ENCODE measurements around the gene SYT17.

The SYT17 gene

GRCh38 chr16:19131825-19132218, 36.2 kb upstream of the SYT17 start (continued):
- no peak for TF ChIP-seq ZNF510 (tag by site-specific recombination; IDR thresholded peaks at IDR 0.05; ENCODE audit: insufficient replicate concordance)
- no peak; the same call in 1 of the 2 replicates for TF ChIP-seq ZNF600 (tag by site-specific recombination; IDR thresholded peaks at IDR 0.05)
- TF ChIP-seq ZNF501 (tag by site-specific recombination; IDR thresholded peaks at IDR 0.05): no peak
- TF ChIP-seq ZNF624 (tag by site-specific recombination; IDR thresholded peaks at IDR 0.05): no peak
- TF ChIP-seq ZBTB1 (tag by site-specific recombination; IDR thresholded peaks at IDR 0.05): no peak
- TF ChIP-seq ZNF169 (tag by site-specific recombination; IDR thresholded peaks at IDR 0.05): no peak
- no peak for TF ChIP-seq INSM2 (tag by site-specific recombination; IDR thresholded peaks at IDR 0.05)

- H3K9me3 ChIP-seq (ENCODE audit: control insufficient read depth, insufficient read depth, low read depth, low read length): no peaks in the 10 kb centered on the region
- no peak overlapping the region for H3K27ac ChIP-seq (ENCODE audit: extremely low read depth, low read depth, low read length)
- ChIA-PET POLR2A (interaction anchor here (3.7 kb wide), 1 partner anchor 19 kb away, joined by 16 read pairs; the partner anchor contains the start of gene ITPRIPL2), CTCF (interaction anchor here (0.5 to 1.8 kb wide), 2 partner anchors 38 to 148 kb away, joined by 5 to 7 read pairs; no protein-coding TSS in a partner anchor)
- H3K4me3 ChIP-seq (ENCODE audit: low read depth, low read length): no peak overlapping the region
- peaks cover 26% of the 10 kb centered on the region for H3K4me1 ChIP-seq (ENCODE audit: control insufficient read depth, insufficient read depth, low read length)
- TF ChIP-seq ZBTB48 (tag by site-specific recombination; IDR thresholded peaks at IDR 0.05): no peak
- peak; percentile 94 for TF ChIP-seq ZNF768 (tag by site-specific recombination; IDR thresholded peaks at IDR 0.05)
- 0 out of 2 replicates have a peak, but pooled peaks have one; percentile 26 for TF ChIP-seq ZNF580 (tag by site-specific recombination; IDR thresholded peaks at IDR 0.05)
- no peak for TF ChIP-seq ZNF239 (tag by site-specific recombination; IDR thresholded peaks at IDR 0.05)
- no peaks in the 10 kb centered on the region for H3K36me3 ChIP-seq (ENCODE audit: control insufficient read depth in 2 of 2, insufficient read depth in 1 of 2, low read length in 2 of 2)
Observed at GRCh38 chr16:19132255-19132654, 35.8 kb upstream of the SYT17 start.

GRCh38 chr16:19132898-19133297, 35.1 kb upstream of the SYT17 start:
- H3K9me3 ChIP-seq (ENCODE audit: control insufficient read depth, insufficient read depth, low read depth, low read length): no peaks in the 10 kb centered on the region
- TF ChIP-seq ZNF621 (tag by site-specific recombination; IDR thresholded peaks at IDR 0.05) (no peak), IKZF3 (tag by site-specific recombination; IDR thresholded peaks at IDR 0.05) (no peak), SP7 (tag by site-specific recombination; IDR thresholded peaks at IDR 0.05) (peak; percentile 52), ZNF19 (tag by site-specific recombination; IDR thresholded peaks at IDR 0.05; ENCODE audit: low read depth) (no peak), ZNF658 (tag by site-specific recombination; IDR thresholded peaks at IDR 0.05) (no peak), ZNF549 (tag by site-specific recombination; IDR thresholded peaks at IDR 0.05) (no peak), GLI4 (tag by site-specific recombination; IDR thresholded peaks at IDR 0.05) (no peak), ZNF548 (tag by site-specific recombination; IDR thresholded peaks at IDR 0.05) (no peak), OSR2 (tag by site-specific recombination; IDR thresholded peaks at IDR 0.05) (0 out of 2 replicates have a peak, but pooled peaks have one; percentile 27), GLIS2 (tag by site-specific recombination; IDR thresholded peaks at IDR 0.05) (no peak), ZNF837 (tag by site-specific recombination; IDR thresholded peaks at IDR 0.05) (no peak), ZNF629 (tag by site-specific recombination; IDR thresholded peaks at IDR 0.05) (peak; percentile 31; the same call in 1 of the 2 replicates), ZNF707 (tag by site-specific recombination; IDR thresholded peaks at IDR 0.05) (no peak), ZBTB8A (tag by site-specific recombination; IDR thresholded peaks at IDR 0.05) (no peak), ZBTB10 (tag by site-specific recombination; IDR thresholded peaks at IDR 0.05) (no peak)
- no peak overlapping the region for H3K27ac ChIP-seq (ENCODE audit: extremely low read depth, low read depth, low read length)
- CTCF ChIA-PET: no interaction called here
- H3K4me3 ChIP-seq (ENCODE audit: low read depth, low read length): no peak overlapping the region
- POLR2A ChIA-PET: interaction anchor here (3.7 kb wide), 1 partner anchor 19 kb away, joined by 16 read pairs; the partner anchor contains the start of gene ITPRIPL2
- no peaks in the 10 kb centered on the region for H3K36me3 ChIP-seq (ENCODE audit: control insufficient read depth in 2 of 2, insufficient read depth in 1 of 2, low read length in 2 of 2)
- peaks cover 29% of the 10 kb centered on the region for H3K4me1 ChIP-seq (ENCODE audit: control insufficient read depth, insufficient read depth, low read length)
